Upper lobe of right lung (tissue), 1 donor: Measurements from ENCODE around the gene PPARGC1A. TPM values are rescaled to one million over a fixed set of nuclear protein-coding genes. Genes with fewer than 3 reads are reported as not detected.

ENCODE experiments used
- ATAC-seq: fragments of 200-7000 bp; cut with Tn5 transposase; one replicate; pipeline ENCODE4 v1.9.1; 2020; ENCODE audit warnings: mild to moderate bottlenecking, moderate library complexity
- DNase-seq: peaks from one replicate; pipeline ENCODE4 v3.0.0-alpha.2; 2020
- H3K27ac ChIP-seq: fragments of 200-600 bp; one replicate; pipeline ENCODE4 v1.8.0; 2022
- H3K27me3 ChIP-seq: fragments of 200-600 bp; one replicate; pipeline ENCODE4 v1.8.0; 2022; ENCODE audit warnings: mild to moderate bottlenecking
- H3K36me3 ChIP-seq: fragments of 200-600 bp; one replicate; pipeline ENCODE4 v1.8.0; 2022
- H3K4me1 ChIP-seq: fragments of 200-600 bp; one replicate; pipeline ENCODE4 v1.8.0; 2022
- H3K4me3 ChIP-seq: fragments of 200-600 bp; one replicate; pipeline ENCODE4 v1.8.0; 2022; ENCODE audit warnings: mild to moderate bottlenecking
- H3K9me3 ChIP-seq: fragments of 200-600 bp; one replicate; pipeline ENCODE4 v1.8.0; 2022
- CTCF ChIP-seq: fragments of 200-600 bp; IDR thresholded peaks from one replicate; pipeline ENCODE4 v1.8.0; 2022; ENCODE audit warnings: antibody characterized with exemption
- intact Hi-C: fragments of 100-400 bp; cut with DNase I; formaldehyde crosslinking; loops from one replicate; pipeline ENCODE4 v1.11.0; 2022
- total RNA-seq: library from RNA; stranded (reverse); fragmentation: NEBNext Ultra II Directional; extraction: Animal tissue kit (Norgen Biotek cat#: 25700); gene quantifications from one replicate; pipeline ENCODE4 v1.2.1, GENCODE V29; 2021
- donor health status: DM: no; HTN: yes; CAD: no; lungs with severe emphysema.

Gene PPARGC1A
- total RNA-seq, 1 donor from 2014 or later: 14.2 TPM

GRCh38 chr4:23881052-23881501 lies 8.8 kb downstream of the PPARGC1A start:
- no peaks in the 10 kb centered on the region for H3K27me3 ChIP-seq
- no peaks in the 10 kb centered on the region for H3K9me3 ChIP-seq
- no peak for DNase-seq
- intact Hi-C loops: no loop called here
- H3K4me1 ChIP-seq: peaks cover 13% of the 10 kb centered on the region
- H3K36me3 ChIP-seq: no peaks in the 10 kb centered on the region
- peak; percentile 58 for ATAC-seq
- H3K27ac ChIP-seq: no peak overlapping the region
- H3K4me3 ChIP-seq: no peak overlapping the region
- TF ChIP-seq CTCF: no peak

GRCh38 chr4:23878912-23879732 lies 10.7 kb downstream of the PPARGC1A start:
- DNase-seq (no peak), ATAC-seq (peak; percentile 25)
- peaks cover 13% of the 10 kb centered on the region for H3K4me1 ChIP-seq
- intact Hi-C loops: no loop called here
- H3K27me3 ChIP-seq: no peaks in the 10 kb centered on the region
- H3K27ac ChIP-seq: no peak overlapping the region
- no peak for TF ChIP-seq CTCF
- H3K4me3 ChIP-seq: no peak overlapping the region
- no peaks in the 10 kb centered on the region for H3K9me3 ChIP-seq
- H3K36me3 ChIP-seq: no peaks in the 10 kb centered on the region

GRCh38 chr4:23878246-23878891 lies 11.5 kb downstream of the PPARGC1A start:
- TF ChIP-seq CTCF: no peak
- ATAC-seq (no peak), DNase-seq (no peak)
- H3K4me1 ChIP-seq: peaks cover 13% of the 10 kb centered on the region
- H3K9me3 ChIP-seq: no peaks in the 10 kb centered on the region
- no peaks in the 10 kb centered on the region for H3K36me3 ChIP-seq
- intact Hi-C loops: no loop called here
- H3K27ac ChIP-seq: no peak overlapping the region
- no peaks in the 10 kb centered on the region for H3K27me3 ChIP-seq
- H3K4me3 ChIP-seq: no peak overlapping the region

GRCh38 chr4:23877758-23878229 lies 12.1 kb downstream of the PPARGC1A start:
- DNase-seq (no peak), ATAC-seq (no peak)
- Histone ChIP-seq H3K4me3 (no peak overlapping the region), H3K36me3 (no peaks in the 10 kb centered on the region), H3K4me1 (peaks cover 8% of the 10 kb centered on the region), H3K9me3 (no peaks in the 10 kb centered on the region), H3K27ac (no peak overlapping the region), H3K27me3 (no peaks in the 10 kb centered on the region)
- no peak for TF ChIP-seq CTCF
- intact Hi-C loops: no loop called here

- H3K27ac ChIP-seq: no peak overlapping the region
Measured at GRCh38 chr4:23876418-23877089, 13.3 kb downstream of the PPARGC1A start.

More at GRCh38 chr4:23876418-23877089, 13.3 kb downstream of the PPARGC1A start:
- intact Hi-C loops: no loop called here
- H3K4me3 ChIP-seq: no peak overlapping the region
- DNase-seq (no peak), ATAC-seq (no peak)
- TF ChIP-seq CTCF: no peak
- H3K27me3 ChIP-seq: no peaks in the 10 kb centered on the region
- H3K36me3 ChIP-seq: no peaks in the 10 kb centered on the region
- no peaks in the 10 kb centered on the region for H3K9me3 ChIP-seq
- peaks cover 5% of the 10 kb centered on the region for H3K4me1 ChIP-seq
